HuH-7.5 (cell line): Measurements from ENCODE around the gene CCDC57.
"Not testable (repeated sequence)": the region's sequence is repeated elsewhere in the genome, so short reads cannot be mapped to it uniquely, and the experiment has no call there.

Experiments
- DNase-seq: peaks from one replicate; pipeline ENCODE4 v3.0.0; 2011; ENCODE audit warnings: low spot score

CCDC57 gene

DNA sequence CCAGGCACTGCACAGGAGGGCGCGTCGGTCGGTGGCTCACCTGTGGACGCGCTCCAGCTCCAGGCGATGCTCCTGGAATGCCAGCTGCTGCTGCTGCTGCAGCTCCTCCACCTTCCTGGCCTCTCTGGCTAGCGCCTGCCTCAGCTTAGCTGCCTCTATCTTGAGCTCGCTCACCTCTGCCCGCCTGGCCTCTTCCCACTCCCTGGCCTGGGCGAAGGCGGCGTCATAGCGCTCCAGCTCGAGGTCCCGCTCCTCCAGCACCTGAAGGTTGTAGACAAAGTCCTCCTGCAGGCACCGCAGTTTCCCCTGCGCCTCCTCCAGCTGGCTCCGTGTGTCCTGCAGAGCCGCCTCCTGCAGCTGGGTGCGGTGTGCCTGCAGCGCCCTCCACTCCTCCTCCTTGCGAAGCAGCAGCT is 11.1 kb downstream of the CCDC57 start:
- DNase-seq, result no peak

DNA sequence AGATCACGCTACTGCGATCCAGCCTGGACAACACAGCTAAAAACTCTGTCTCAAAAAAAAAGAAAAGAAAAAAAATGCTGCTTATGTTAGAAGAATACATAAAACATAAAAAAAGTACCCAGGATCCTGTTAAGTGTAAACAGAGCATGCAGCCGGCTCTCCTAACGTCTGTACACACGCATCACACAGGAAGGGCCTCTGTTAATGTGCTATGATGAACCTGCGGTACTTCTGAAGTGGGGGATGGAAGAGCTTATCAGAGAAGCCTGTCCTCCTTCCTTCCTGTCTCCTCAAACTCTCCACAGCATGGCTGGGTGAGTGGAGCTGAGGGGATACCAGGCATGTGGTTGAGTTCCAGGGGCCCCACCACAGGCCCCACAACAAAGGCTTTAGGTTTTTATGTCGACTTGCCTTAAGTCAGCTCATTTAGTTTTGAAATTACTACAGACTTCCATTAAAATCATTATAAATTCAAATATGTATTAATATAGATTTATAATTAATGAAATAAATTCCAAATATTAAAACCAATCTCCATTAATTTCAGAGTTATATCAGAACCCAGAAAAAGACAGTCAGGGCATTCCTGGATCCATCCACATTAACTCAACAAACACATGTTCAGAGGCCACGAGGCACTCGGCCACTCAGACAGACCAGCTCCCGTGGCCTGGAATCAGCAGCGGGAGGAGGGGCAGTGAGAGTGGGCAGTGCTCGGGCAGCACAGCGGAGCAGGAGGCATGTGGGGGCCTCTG is 11.7 kb downstream of the CCDC57 start:
- DNase-seq, result no peak

DNA sequence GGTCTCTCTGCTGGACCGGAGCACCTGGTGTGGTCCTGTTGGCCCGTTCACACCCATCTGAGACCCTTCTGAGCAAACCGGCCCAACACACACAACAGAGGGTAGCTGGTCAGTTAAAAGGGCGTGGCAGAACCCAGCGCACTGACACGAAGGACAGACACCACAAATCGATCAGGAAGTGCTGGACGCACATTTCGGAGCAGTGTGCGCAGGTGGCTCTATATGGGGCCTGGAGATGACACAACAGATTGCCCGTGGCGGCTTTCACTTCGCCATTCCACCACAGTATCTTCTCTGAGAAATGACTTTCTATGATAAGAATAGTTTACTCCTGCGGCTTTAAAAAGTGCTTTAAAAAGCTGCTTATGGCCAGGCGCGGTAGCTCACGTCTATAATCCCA is 12.5 kb downstream of the CCDC57 start:
- no peak for DNase-seq

DNA sequence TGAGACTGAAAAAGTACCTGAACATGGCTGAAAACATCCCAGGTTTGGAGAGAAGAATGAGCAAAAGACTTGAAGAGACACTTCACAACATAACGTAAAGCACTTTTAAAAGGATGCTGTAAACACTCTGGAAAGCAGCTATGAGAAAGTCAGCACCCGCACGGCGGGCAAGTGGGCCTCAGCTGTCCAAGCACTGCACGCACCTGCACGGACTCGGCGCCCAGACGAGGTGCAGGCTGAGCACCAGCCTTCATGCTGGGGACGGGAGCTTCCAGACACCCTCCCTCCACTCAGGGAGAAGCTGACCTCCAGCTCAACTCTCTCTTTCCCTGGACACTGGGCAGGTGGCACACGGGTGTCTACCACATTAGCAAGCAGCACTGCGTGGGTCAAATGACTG is 13.1 kb downstream of the CCDC57 start:
- DNase-seq, result no peak

DNA sequence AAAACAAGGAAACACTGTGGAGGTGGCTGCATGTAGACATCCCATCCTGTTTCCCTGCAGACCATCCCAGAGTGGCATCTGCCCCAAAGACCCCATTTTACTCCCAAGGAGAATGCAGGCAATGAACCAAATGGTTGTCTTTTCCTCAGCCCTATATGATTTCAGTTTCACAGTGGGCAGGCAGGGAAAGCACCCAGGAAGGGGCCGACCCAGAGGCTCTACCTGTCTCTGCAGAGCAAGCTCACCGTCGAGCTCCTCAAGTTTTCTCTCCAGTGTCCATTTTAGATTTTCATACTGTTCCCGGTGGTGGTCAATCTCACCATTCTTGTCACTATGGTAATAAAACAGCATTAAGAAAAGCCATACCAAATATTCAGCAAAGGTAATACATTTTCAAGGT is 14.6 kb downstream of the CCDC57 start:
- no peak for DNase-seq

DNA sequence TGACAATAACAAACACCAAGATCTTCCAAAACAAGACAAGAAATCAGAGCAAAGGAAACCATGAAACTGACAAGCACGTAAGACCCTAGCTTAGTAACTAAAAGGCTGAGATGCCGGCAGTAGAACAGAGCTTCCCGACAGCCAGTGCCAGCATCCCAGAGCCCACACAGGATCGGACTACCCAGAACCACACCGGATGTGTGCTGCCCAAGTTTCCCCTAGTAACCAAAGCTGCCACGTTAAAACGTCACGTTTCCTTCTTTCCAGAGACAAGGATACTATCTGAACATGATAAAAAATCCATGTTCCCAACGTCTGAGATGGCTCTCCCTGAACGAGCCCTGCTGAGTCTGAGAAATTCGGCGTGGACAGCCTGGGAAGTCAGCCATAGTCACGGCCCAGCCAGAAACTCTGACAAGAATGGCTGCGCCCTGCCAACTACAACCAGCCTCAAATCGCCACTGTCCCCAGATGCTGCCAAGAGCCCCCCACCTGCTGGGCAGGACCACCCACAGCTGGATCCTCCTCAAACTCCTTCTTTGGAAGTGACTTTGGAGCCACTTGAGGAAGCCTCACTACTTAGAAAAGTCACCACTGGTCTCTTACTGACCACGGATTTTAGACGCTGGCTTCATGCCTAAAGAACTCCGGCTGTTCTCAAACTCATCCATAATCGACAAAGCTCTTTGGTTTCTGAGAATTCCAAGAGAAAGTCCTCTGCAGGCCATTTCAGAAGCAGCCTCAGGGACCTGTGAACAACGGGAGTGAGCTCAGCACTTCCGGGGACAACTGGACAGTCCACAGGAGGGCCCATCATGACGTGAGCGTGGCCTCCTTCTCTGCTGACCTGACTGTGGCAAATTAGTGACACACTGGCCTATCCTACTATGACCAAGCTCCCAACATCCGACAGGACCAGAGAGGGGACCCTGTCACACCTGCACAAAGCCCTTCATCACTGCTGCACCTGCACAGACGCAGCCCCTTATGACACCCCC is 16.7 kb downstream of the CCDC57 start:
- DNase-seq, result no peak

DNA sequence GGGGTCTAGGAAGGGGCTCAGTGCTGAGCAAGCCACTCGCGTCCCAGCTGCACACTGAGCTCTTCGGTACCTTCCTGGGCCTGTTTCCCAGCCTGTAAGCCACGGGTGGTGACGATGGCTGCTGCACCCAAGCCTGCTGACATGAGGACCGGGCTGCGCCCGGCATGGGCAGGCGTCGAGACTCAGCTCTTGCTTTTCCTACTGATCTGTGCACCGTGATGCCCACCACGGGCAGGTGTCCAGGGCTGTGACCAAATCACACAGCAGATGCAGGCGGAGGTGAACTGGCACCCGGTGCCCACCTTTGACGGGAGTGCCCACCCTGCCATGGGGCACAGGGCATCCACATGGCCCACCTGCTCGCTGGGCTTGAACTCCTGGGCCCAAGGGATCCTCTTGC is 17.9 kb downstream of the CCDC57 start:
- no peak for DNase-seq

DNA sequence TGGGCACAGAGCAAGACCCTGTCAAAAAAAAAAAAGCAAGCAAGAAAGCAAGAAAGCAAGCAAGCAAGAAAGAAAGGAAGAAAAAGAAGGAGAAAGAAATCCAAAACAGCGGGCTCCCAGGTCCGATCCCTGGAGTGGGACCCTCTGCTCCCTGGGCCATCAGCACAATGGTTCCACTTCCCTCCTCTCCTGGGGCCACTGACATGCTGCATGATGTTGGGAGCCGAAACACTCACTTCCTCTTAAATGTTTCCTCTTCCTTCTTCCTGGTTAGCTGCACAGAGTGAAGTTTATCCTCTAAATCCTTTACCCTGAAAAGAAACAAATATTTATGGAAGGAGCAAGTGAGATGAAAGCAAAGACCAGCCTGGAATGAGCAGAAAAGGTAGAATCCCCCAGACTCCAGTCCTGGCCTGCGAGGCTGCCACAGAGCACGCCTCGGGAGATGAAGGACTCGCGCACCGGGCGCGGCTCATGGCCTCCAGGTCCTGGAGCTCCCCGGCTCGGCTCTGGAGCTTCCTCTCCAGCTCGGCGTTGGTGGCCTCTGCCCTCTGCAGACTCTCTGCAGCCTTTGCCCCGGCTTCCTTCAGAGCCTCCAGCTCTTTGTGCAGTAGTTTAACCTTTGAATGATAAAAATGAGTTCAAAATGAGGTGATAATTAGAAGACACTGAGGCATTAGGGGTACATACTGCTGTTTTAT is 19.0 kb downstream of the CCDC57 start:
- no peak for DNase-seq

DNA sequence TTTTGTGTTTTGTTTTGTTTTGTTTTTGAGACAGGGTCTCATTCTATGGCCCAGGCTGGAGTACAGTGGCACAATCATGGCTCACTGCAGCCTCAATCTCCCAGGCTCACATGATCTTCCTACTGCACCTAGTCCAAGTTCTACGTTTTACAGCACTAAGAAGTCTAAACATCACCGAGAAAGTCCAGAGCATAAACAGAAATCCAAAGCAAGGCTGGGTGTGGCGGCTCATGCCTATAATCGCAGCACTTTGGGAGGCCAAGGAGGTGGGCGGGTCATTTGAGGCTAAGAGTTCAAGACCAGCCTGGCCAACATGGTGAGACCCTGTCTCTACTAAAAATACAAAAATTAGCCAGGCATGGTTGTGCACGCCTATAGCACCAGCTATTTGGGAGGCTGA is 19.6 kb downstream of the CCDC57 start:
- not testable (repeated sequence) for DNase-seq

DNA sequence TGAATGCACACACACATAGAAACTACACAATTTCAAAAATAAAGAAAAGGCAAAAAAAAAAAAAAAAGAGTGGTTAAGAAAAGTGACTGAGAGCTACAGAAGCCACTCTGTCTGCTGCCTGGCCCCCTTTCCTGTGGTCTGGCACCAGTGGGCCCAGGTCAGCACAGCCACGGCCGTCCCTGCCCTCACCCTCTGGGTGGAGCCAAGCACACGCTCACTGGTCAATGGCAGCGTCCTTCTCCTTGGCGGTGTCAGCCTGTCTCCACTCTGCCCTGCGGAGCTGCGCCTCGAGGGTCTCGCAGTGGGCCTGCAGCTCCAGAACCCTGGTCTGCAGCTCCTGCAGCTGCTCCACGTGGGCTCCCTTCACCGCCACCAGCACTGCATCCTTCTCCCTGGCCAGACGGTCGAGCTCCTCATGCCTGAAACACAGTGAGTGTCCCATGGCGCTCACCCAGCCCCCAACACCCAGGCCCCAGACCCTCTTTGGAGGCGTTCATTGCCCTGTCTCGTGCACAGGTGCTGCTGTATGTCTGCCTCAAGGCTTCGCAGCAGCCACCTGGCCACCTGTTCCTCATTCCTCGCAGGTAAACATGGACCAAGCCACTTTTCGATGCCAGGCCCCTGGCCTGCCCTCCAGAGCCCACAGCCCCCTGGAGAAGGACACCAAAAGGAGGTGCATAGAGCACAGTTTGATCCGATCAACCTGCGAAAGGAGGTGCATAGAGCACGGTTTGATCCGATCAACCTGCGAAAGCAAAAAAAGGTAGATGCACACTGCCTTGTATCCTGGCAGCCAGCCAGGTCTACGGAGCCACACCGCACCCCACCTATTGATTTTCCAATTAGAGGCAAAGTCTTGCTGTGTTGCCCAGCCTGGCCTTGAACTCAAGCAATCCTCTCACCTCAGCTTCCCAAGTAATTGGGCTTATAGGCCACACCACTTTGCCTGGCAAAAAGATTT is 24.4 kb downstream of the CCDC57 start:
- no peak for DNase-seq

DNA sequence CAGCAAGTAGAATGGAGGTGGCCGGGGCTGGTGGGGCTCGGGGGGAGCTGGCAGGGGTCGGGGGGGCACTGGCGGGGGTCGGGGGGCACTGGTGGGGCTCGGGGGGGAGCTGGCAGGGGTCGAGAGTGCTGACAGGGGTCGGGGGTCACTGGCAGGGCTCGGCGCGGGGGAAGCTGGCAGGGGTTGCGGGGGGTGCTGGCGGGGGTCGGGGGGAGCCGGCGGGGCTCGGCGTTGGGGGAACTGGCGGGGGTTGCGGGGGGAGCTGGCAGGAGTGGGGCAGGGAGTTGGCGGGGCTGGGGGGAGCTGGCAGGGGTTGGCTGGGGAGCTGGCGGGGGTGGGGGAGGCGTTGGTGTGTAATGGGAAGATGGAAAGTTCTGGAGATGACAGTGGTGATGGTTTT is 25.1 kb downstream of the CCDC57 start:
- DNase-seq, result no peak

DNA sequence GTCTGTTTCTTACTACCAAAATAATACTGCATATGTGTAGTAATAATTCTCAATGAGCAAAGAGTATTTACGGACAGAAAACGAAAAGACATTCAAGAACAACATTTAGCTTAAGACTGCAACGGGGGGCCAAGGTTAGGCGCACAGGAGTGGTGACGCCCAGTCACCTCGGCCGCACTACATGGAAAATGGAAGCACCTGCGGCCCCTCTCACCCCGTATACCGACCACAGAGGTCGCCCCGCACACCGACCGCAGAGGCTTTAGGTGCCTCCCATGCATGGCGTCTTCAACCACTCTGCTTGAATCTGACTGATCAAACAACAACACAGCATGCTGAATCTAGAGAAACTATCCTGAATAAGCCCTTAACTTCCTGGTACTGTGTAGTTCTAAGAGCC is 26.4 kb downstream of the CCDC57 start:
- DNase-seq, result no peak

DNA sequence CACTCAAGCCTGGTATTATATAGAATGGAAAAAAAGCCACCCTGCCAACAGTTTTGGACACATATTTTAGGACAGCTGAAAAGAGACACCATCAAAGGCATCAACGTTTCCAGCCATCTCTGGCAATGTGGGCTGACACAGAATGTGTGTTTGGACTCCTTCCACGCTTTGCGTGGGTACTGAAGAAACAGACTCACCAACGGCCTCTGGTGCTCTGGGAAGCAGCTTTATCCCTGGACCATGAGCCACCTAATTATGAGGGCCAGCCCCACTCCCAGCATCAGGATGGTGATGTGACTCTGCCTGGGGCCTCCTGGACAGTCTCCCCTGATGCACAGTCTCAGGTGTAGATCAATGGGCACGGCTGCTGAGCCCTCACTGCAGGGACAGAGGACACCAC is 27.9 kb downstream of the CCDC57 start:
- DNase-seq, result no peak

DNA sequence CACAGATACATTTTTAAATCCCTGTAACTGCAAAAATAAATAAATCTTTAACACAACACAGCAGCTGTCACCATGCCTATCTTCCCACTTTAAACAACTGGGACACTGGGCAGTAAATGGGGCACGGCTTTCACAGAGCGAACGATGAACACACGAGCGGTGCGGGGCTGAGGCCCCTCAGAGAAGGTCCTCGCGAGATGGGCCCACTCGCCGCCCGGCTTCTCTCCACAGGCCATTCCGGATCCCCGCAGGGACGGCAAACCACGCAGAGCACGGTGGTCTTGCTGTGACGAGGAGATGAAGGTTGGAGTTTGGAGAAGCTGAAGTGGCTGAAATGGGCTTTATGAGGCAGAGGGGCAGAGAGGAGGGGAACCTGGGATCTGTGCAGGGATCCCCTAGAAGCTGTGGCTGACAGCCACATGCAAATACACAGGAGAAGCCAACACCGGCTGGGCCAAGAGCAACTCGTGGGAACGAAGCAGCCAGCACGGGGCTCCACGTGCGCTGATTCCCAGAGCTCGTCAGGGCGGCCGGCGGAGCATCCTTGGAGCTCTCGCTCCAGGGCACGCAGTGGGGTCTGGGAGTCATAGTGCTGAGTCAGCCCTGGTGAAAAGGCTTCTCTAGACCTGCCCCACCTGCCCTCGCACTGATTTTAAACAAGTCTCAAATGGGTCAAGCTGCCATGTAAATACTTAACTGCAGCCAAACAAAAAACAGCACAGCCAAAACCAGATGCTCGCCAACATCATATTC is 31.7 kb downstream of the CCDC57 start:
- DNase-seq, result no peak

DNA sequence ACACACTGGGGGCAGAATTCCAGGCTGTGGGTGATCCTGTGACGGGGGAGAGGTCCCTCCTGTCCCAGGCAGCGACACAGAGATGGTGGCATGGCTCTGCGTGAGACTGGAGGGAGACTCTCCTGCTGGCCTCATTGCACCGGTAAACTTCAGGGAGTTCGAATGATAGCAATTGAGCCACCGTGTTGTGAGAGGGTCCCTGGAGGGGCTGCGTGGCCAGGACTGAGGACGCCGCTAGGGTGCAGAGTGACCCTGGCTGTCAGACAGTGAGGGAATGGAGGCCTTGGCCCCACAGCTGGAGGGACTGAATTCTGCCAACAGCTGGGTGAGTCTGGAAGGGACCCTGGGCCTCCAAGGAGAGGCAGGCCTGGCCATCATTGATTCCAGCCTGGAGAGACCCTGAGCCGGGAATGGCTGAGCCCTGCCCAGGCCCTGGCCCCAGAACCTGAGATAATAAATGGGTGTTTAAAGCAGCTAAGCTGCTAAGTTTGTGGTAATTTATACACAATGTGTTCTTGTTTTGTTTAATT is 32.6 kb downstream of the CCDC57 start:
- no peak for DNase-seq

DNA sequence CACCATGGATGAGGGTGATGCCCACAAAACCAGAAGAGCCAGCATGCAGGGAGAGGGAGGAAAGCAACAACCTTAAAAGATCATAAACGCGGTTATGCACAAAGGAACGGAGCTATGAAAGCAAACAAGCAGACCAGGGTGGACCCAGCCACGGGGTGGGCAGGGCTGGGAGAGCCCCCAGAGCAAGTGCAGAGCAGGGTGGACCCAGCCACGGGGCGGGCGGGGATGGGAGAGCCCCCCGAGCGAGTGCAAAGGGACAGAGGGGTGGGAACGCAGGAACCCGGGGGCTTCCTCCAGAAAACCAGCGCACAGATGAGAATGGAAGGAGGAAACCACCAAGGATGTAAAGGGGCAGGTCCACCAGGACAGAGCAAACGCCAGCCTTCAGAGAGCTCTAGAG is 33.2 kb downstream of the CCDC57 start:
- DNase-seq, result no peak

DNA sequence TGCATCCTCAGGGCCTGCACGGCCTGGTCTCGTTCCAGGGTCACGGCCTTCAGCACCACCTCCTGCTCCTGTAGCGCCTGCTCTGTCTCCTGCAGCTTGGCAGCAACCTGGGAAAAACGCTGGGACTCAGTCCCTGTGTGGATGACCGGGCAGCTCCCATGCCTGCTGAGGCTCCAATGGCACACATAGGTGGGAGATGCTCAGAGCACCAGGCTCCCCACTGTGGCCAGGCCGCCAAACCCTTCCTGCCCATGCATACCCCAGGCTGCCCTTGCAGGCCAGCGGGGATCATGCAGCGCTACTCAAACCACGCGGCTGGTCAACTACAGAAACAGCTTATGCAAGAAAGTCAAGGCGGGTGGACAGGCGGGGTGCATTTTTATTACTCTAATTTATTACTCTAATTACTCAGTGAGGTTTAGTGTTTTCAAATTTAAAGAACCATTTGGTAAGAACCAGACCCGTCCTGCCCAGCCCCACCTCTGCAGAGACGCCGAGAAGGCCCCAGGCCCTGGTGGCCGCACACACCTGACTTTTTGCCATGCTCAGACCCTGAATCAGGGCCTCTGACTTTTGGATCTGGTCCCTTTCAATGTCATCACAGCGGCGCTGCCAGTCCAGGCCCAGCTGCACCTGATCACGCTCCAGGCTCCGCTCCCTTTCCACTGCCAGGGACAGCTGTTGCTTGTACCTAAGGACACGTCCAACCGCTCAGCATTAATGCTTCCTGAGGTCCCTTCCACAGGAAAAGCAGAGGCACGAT is 34.0 kb downstream of the CCDC57 start:
- DNase-seq, result no peak

DNA sequence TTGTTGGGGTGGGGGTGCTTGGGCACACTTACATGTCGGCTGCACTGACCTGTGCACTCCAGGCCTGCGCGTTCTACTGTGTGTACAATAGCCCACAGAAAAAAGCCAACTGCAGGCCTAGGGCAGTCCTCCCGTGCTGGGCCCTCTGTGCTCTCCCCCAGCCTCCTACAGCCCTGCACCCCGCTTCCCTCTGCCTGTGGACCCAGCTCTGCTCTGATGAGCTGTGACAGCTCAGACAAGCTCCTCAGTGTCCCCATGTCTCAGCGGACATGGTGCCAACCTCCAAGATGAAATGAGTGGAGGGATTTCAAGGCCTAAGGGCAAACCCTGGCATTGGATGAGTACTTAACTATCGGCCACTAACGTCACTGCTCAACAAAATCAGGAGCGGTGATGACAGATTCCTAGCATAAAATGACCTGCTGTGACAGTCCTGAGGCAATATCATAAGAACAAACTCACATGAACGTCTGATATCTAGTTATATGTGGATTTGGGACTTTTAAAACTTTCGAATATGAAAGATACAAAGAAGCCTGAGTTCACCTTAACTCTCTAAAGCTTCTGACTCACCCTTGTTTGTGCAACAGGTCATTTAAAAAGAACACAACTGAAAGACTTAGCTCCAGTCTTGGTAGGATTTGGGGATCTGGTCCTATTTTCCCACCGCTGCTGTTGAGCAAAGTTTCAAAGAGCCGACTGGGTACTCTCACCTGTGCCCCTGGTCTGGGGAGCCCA is 34.7 kb downstream of the CCDC57 start:
- DNase-seq, result no peak

DNA sequence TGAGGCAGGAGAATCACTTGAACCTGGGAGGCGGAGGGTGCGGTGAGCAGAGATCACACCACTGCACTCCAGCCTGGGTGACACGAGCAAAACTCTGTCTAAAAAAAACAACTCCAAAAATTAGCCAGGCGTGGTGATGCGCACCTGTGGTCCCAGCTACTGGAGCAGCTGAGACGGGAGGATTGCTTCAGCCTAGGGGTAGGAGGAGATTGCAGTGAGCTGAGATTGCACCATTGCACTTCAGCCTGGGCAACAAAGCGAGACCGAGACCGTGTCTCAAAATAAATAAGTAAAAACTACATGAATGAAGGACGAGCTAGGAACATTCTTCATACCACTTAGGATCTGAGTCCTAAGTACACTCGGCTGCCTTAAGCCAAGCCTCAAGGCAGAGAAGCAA is 35.4 kb downstream of the CCDC57 start:
- DNase-seq, result no peak
